Measurements from ENCODE around the gene LGALS1.
"Not testable (repeated sequence)": the region's sequence is repeated elsewhere in the genome, so short reads cannot be mapped to it uniquely, and the experiment has no call there.

Gene LGALS1

DNA sequence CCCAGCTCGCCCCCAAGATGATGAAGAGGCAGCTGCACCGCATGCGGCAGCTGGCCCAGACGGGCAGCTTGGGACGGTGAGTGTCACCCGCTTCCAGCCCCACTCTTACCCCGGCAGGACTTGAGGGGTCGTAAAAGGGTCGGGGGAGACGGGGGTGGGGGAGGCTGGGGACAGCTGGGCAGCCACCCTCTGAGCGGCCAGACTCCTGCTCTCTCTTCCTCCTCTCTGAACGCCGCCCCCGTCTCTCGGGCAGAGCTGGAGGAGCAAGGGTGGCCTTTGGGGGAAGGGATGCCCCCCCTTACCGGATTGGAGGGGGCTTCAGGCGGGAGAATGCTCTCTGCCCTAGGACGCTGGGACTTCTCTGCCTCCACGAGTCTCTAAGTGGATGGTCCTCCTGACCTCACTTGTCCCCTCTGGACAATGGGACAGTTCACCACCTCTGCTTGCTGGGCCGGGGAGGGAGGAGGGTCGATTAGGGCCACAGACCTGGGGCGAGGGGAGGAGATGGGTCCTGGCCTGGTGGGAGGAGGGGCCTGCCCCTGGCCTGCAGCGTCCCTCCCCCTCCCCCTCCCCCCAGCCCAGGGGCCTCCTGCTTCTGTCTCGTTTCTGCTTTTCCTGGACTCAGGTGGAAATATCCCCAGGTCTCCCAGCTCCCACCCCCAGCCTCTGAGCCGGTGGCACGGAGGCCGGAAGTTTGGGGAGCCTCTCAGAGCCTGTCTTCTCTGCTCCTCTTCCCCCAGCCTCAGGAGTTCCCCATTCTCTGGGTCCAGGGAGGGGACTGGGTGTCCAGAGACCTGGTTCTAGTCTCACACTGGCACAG is 35.5 kb upstream of the LGALS1 start:
- peak; percentile 34 for DNase-seq

DNA sequence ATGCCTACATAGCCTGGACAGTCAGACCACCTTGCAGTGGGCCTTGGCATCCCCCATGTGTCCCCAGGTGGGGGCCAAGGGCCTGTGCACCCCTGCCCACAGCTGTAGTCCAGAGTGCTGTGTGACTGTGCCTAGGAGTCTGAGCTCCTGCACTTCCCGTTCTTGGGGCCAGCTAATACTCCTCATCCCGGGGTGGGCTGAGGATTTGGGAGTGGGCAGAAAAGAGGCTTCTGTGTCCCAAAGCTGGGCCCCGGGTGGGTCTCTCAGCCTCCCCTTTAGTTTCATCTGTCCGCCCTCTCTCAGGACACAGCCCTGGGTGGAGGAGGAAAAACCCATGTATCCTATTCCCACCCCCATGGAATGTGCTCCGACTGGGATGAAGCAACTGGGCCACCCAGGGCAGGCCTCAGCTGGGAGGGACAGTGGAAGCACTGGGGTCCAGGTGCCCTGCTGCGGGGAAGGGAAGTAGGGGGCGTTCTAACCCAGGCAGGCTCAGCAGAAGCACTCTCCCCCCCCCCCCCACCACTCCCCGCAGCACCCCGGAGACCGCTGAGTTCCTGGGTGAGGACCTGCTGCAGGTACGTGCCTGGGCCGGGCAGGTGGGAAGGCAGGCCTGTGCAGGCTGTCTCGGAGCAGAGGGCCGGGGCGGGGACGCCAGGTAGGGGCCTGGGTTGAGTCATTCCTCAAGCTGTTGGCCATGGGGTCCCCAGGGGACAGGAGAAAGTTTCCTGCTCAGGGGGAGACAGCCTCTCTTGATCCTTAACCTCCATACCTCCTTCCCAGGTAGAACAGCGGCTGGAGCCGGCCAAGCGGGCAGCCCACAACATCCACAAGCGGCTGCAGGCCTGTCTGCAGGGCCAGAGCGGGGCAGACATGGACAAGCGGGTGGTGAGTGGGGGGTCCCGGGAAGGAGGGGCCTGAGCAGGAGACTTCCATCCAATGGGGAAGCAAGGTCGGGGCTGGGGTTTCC is 34.6 kb upstream of the LGALS1 start:
- DNase-seq, result no peak

DNA sequence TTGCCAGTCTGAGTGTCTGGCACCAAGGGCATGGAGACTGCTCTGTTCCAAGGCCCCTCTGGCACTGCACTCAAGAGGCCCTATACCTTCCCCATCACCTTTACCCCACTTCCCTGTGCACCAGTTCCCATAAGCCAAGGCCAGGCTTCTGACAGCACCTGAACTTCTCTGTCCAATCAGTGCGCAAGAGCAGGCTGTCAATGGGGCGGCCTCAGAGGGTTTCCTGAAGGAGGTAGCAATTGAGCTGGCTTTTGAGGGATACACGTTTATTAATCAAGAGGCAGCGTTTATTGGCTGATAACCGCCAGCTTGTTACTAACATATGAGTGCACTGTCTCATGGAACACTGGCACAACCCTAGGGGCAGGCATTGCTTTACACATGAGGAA is 33.9 kb upstream of the LGALS1 start:
- no peak for DNase-seq

DNA sequence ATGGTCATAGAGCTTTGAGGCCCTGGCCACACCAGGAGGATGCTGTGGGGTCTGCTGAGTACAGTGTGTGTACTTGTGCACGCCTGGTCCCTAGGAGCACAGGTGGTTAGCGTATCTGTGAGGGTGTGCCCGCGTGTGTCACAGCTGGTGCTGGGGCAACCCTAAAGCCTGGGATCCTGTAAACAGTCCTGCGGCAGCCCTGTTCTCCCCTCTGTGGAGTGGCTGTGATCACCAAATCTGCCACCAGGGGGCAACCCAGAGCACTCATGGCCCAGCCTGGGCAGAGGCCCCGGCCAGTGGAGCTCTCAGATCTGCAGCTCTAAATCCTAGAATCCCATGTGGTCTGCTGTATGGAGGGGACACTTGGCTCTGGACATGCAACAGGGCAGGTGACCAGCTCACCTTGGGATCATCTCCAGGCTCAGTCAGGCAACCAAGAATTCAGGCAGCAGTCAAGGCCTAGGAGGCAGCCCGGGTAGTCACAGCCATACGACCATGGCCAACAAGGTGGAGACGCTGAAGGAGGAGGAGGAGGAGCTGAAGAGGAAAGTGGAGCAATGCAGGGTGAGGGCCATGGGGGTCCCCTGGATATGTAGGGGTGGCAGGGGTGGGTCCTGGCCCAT is 32.1 kb upstream of the LGALS1 start:
- DNase-seq, result peak; percentile 89

DNA sequence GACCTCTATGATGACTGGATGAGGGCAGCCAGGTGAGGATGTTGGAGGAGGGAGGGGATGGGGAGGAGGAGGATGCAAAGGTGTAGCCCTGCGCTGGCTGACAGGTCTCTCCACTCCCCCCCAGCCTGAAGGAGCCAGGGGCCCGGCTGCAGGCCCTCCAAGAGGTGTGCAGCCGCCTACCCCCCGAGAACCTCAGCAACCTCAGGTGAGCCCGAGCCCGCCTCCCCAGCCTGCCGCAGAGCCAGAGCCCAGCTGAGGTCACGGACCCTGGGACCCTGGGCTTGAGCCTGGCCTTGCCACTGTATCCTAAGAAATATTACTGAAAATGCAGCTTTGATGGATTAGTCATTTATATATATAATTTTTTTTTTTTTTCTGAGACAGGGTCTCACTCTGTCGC is 28.1 kb upstream of the LGALS1 start:
- DNase-seq, result no peak

DNA sequence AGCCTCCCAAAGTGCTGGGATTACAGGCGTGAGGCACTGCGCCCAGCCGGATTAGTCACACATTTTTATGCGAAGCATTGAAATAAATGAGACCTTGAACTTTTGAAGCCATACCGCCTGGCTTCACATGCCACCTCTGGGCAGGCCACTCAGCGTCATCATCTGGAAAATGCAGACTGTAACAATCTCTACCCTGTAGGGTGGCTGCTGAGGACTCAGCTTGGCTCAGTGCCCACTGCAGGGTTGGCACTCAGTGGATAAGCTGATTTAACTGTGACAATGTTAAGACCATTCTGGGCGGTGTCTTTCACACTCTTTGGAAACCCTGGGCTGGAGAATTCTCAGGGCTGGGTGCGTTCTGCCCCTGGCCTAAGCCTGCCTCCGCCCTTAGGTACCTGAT is 27.5 kb upstream of the LGALS1 start:
- DNase-seq, result peak; percentile 65

DNA sequence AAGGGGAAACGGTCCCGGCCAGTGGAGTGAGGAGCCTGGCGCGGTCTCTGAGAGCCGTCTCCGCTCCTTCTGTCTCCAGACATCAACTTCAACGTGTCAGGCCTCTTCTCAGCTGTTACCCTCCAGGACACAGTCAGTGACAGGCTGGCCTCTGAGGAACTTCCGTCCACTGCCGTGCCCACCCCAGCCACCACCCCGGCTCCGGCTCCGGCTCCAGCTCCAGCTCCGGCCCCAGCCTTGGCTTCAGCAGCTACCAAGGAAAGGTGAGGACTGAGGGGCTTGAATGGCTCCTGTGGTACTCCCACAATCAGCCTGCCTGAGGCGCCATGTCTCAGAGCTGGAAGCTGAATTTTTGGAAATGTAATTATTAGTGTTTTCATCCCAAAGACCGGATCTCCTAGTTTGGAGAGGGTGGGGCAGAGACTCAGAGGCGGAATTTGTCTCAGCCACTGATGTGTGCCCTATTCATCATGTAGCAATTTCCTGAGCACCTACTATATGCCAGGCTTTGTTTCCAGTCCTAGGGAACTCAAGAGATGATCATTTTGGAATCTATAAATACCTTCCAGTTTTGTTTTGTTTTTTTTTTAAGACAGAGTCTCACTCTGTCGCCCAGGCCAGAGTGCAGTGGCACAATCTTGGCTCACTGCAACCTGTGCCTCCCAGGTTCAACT is 24.8 kb upstream of the LGALS1 start:
- DNase-seq, result no peak

DNA sequence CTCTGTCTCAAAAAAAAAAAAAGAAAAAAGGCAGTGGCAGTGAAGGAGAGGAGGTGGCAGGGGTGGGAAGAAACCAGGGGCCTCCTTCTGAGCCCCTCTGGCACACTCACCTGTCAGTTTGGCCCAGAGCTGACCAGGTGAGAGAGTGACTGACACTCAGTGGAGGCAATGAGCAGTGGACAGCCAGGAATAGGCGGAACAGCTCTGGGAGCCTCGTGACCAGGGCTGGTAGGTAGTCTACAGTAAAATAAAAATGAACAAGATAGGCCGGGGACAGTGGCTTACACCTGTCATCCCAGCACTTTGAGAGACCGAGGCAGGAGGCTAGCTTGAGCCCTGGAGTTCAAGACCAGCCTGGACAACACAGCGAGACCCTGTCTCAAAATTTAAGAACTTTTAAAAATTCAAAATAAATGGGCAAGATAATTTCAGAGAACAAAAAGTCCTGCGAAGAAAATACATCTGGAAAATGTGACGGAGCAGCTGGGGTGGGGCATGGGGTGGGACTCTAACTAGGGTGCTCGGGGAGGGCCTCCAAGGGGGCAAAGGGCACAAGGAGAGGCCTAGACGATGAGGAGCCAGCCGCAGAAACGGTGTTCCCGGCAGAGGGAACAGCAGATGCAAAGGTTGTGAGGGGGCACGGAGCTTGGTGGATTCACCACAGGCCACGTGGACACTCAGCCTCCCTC is 20.7 kb upstream of the LGALS1 start:
- no peak for DNase-seq

DNA sequence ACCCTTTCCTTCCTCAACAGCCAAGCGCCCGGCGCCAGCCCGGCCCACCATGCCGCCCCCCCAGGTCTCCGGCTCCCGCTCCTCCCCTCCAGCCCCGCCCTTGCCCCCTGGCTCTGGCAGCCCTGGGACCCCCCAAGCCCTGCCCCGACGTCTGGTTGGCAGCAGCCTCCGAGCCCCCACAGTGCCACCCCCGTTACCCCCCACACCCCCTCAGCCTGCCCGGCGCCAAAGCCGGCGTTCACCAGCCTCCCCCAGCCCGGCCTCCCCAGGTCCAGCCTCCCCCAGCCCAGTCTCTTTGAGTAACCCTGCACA is 20.2 kb upstream of the LGALS1 start:
- DNase-seq, result no peak

DNA sequence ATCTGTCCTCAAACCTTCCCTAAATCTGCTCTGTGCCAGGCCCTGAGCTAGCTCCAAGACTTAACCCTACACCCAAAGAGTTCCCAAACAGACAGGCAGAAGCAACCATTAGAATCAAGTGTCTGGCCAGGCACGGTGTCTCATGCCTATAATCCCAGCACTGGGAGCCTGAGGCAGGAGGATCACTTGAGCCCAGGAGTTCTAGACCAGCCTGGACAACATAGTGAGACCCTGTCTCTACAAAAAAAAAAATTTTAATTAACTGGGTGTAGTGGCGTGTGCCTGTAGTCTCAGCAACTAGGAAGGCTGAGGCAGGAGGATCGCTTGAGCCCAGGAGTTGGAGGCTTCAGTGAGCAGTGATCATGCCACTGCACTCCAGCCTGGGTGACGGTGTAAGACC is 18.9 kb upstream of the LGALS1 start:
- not testable (repeated sequence) for DNase-seq

DNA sequence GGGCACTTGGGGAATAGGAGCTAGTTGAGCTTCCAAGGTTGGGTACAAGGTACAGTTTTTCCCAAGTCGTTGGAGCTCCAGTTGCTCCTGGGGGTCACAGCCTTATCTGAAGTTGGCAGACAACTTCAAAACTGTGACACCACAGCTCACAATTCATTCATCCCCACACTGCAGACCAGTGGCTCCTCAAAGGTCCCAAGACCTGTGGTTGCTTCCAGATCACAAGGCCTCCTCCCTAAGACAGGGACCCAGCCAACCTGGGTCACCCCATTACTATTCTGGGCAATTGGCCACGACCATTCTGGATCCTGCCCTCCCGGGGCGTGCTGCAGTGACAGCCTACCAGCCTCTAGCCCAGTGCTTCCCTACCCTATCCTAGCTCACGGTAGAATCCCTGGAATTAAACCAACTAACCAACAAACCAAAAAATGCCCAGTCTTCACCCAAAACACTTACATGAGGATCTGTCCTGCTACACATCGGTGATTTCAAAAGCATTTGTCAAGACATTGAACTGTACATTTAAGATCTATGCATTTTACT is 17.8 kb upstream of the LGALS1 start:
- no peak for DNase-seq

DNA sequence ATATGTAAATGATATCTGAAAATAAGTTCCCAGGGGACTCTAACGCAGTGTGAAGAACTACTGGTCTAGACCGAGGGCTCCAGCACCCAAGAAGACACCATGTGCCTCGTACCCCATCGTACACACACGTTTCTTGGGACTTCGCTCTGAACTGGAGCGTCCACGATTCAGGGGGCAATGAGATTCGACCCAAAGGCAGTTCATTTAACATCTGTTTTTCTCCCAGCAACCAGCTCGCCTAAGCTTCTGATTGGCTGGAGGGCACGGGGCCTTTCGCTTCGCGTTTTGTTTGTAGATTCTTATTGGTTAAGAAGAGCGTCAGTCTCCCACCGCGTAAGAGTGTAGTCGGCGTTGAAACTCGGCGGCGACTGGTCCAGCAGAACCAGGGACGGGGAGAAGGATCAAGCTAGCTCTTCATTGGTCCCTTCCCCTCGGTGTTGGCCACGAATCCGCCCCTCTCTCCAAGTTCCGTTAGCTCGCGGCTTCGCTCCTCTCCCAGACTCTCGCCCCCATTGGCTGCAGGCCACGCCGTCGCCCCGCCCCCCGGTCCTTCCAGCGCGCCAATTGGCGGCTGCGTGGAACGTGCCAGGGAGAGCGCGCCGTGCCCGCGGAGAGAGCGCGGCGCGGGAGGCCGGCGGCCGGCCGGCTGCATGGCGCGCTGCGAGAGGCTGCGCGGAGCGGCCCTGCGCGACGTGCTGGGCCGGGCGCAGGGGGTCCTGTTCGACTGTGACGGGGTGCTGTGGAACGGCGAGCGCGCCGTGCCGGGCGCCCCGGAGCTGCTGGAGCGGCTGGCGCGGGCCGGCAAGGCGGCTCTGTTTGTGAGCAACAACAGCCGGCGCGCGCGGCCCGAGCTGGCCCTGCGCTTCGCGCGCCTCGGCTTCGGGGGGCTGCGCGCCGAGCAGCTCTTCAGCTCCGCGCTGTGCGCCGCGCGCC is 17.0 kb upstream of the LGALS1 start, which contains the start of gene PDXP:
Gene PDXP, plus strand, starts transcription at position 591 of the 933 bp plus-strand sequence. Its CDS starts 60 bp downstream, at position 651.
- peak; percentile 100 for DNase-seq

DNA sequence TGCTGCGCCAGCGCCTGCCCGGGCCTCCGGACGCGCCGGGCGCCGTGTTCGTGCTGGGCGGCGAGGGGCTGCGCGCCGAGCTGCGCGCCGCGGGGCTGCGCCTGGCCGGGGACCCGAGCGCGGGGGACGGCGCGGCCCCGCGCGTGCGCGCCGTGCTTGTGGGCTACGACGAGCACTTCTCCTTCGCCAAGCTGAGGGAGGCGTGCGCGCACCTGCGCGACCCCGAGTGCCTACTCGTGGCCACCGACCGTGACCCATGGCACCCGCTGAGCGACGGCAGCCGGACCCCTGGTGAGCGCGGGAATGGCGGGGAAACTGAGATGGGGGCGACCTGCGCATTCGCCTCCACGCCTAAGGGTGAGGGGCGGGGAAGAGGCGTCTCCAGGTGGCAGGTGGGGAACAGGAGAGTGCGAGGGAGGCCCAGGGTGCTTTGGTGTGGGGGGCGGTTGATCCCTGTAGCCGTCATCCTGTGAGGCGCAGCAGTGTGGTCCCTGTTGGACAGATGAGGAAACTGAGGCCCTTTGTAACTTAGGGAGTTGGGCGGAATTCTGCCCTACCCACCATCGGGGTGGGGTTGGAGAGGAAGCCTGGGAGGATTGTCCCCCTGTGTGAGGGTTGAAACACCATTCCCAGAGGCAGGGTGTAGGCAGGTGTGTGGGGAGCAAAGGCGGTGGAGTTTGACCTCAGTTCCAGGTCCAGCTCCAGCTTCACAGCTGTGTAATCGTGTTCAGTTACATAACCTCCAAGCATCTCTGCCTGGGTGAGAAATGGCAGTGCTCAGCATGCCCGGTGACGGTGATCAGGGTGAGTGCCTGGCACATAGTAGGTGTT is 16.2 kb upstream of the LGALS1 start:
- DNase-seq, result no peak

DNA sequence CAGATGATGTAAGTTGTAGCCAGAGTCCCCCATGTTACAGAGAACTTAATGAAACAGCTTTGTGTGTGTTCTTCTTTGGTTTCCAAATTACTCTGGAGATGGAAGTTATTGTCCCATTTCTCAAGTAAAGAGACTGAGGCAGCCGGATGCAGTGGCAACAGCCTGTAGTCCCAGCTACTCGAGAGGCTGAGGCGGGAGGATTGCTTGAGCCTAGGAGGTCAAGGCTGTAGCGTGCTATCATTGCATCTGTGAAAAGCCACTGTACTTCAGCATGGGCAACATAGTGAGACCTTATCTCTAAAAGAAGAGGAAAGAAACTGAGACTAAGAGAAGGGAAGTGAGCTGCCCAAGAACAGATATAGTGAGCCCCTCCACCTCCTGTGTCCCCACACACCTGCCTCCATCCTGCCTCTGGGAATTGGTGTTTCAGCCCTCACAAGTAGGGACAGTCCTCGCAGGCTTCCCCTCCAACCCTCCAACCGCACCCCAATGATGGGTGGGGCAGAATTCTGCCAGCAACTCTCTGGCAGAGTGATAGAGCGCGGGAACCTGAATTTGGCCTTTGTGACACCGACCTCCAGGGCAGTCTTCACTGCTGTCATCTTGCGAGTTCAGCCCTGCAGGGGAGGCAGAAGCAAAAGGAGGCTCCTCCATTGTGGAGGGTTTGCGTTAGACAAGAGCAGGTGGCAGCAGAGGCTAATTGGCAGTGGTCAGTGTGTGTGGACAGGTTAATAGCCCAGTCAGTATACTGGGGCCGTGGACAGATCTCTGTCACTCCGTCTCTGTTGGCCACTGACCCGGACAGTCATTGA is 15.3 kb upstream of the LGALS1 start:
- no peak for DNase-seq

DNA sequence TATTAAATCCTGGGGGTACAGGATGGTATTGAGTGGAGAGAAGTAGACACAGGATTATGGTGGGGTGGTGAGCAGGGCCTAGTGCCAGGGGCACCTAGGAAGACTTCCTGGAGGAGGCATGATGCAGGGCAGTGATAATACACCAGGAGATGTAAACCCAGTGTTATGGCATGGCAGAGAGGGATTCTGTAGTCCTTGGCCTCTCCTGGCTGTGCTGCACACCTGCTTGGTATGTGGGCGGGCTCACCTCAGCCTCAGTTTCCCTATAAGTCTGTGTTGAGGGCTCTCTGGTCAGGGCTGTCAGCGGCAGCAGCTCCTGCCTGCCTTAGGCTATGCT is 14.8 kb upstream of the LGALS1 start:
- DNase-seq, result no peak

DNA sequence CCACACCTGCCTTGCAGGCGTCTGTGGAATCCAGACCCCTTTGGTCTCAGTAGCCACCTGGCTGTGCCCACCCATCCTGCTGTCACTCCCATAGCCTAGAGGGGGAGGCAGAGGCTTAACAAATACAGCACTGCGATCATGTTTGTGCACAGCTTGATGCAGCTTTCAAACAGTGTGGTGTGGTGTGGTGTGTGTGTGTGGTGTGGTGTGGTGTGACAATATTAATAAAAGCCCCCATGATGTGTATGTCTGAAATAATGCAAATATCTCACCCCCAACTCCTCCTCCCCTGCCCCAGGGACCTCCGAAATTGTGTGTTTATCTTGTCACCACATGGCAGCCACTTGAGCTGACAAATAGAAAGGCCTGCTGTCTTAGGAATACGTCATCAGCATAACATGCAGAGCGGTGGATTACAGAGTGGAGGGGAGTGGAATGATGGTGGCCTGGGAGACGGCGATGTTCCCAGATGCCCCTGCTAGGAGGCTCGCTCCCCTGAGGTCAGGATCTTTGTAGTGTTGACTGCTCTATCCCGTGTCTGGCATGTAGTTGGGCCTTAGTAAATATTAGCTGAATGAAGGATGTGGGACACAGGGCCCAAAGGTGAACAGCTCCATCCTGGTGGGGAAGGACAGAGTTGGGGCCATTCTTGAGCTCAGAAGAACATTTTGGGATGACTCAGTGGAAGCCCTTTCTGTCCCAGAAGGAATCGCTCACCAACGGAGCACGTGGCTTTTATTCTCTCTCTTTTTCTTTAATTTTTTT is 14.1 kb upstream of the LGALS1 start:
- DNase-seq, result peak; percentile 62

DNA sequence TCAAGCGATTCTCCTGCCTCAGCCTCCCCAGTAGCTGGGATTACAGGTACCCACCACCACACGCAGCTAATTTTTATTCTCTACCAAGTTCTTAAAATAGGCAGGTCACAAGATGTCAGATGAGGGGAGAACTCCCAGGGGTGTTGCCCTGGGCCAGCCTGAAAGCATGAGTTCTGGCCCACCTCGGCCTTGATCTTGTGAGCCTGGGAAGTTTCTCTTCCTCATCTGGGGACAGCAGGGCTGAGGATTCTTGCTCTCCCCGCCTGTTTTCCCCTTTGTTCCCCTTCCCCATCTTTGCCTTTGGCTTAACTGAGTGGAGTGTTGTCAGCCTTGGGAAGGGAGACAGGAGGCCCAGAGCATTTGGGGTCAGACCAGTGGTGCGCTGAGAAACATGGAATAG is 13.4 kb upstream of the LGALS1 start:
- DNase-seq, result no peak

DNA sequence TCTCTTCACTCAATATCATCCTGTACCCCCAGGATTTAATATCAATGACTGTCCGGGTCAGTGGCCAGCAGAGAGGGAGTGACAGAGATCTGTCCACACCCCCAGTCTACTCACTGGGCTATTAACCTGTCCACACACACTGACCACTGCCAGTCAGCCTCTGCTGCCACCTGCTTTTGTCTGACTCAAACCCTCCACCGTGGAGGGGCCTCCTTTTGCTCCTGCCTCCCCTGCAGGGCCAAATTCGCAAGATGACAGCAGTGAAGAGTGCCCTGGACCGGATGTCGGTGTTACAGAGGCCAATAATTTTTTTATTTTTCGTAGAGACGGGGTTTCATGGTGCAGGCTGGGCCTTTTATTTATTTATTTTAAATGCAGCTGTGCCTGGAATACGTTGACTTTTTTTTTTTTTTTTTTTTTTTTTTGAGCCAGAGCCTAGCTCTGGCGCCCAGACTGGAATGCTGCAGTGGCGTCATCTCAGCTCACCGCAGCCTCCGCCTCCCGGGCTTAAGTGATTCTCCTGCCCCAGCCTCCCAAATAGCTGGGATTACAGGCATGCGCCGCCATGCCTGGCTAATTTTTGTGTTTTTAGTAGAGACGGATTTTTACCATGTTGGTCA is 11.8 kb upstream of the LGALS1 start:
- no peak for DNase-seq
